ENCODE data around the gene VCL. TPM values are rescaled to one million over a fixed set of nuclear protein-coding genes. Genes with fewer than 3 reads are reported as not detected.
A peak's percentile ranks its signal among the peaks of the same experiment; 100 is the strongest.

VCL gene
- polyA plus RNA-seq, 4 donors: 123 to 134 (median 124) TPM

DNA sequence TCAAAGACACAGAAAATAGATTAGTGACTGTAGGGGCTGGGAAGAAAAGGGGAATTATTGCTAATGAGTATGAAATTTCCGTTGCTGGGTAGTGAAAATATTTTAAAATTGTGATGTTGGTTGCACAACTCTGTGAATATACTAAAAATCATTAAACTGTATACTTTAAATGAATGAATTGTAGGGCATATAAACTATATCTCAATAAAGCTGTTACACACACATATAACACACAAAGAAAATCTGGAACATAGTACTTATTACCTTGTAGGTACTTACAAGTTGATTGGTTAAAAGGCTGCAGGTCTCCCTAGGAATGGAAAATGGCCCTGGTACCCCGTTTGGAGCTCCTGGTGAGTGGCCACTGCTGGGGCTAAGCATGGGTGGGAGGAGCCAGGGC lies 27.1 kb upstream of the VCL start:
- no peak for DNase-seq (ENCODE audit: low read depth in 4 of 4, low spot score in 2 of 4)

DNA sequence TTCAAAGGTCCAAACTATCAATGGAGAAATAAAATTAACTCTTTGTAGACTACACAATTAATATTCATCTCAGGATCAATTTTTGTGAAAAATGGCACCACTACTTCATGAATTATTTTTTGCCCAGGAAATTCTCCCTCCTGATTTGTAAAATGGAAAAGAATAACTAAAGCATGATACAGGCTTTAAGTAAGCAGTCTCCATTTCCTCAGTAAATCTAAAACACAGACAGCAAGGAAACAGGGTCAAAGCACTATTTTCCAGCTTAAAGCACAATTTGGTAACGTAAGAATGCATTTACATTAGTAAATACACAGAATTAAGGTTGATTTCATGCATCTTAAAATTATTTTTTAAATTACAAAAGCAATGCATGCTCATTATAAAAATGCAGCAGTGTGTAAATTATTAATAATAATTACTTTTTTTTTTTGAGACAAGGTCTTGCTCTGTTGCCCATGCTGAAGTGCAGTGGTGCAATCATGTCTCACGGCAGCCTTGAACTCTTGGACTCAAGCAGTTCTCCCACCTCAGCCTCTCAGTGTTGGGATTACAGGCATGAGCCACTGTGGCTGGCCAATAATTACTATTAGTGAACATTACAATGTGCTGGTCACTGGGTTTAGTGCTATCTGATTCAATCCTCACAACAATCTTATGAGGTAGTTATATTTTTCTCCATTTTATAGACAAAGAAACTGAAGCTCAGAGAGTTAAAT lies 26.1 kb upstream of the VCL start:
- DNase-seq (ENCODE audit: low read depth in 4 of 4, low spot score in 2 of 4): no peak

DNA sequence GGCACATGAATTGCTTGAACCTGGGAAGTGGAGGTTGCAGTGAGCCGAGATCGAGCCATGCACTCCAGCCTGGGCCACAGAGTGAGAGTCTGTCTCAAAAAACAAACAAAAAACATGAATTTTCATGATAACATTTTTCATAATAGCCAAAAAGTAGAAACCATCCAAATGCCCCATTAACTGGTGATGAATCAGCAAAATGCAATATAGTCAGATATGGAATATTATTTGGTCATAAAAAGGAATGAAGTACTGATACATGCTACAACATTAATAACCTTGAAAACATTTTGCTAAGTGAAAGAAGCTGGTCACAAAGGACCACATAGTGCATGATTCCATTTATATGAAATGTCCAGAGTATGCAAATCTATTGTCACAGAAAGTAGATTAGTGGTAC lies 24.5 kb upstream of the VCL start:
- no peak for DNase-seq (ENCODE audit: low read depth in 4 of 4, low spot score in 2 of 4)

DNA sequence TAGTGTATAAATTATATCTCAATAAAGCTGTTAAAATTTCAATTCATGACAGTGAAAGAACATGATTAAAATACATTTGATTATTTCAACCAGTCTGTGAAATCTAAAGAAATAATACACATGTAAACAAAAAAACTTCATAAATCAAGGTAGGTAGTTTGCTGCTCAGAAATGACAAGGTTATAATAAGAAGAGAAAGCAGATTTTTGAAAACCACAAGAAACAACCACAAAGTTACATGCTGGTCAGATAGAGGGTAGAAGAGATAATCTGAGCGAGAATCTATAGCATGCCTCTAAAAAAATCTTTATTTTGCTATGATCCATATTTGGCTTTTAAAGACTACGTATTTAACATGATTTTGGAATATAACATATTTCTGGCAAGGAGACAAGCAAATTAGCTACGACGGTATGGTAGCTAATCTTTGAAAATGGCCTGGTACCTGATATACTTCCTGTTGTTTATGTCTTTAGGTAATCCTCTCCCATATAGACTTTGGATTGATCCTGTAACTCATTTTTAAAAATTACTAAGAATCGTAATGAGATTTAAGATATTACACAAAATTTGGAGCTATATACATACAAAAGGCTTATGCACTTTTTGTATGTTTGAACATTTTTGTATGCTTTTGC lies 23.5 kb upstream of the VCL start:
- no peak for DNase-seq (ENCODE audit: low read depth in 4 of 4, low spot score in 2 of 4)

DNA sequence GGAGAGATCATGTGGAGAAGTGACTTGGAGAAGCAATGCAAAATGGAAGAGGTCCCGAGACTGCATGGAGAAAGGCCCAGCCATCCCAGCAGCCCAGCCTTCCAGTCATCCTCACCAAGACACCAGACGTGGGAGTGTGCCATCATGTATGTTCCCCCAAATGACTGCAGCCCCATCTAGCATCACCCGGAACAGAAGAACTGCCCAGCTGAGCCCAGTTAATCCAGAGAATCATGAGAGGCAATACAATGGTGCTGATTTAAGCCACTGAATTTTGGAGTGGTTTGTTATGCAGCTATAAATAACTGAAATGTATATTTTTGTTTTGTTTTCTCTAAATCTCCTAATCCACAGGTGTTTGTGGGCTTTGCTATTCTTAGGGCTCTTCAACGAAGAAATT lies 22.5 kb upstream of the VCL start:
- no peak for DNase-seq (ENCODE audit: low read depth in 4 of 4, low spot score in 2 of 4)

DNA sequence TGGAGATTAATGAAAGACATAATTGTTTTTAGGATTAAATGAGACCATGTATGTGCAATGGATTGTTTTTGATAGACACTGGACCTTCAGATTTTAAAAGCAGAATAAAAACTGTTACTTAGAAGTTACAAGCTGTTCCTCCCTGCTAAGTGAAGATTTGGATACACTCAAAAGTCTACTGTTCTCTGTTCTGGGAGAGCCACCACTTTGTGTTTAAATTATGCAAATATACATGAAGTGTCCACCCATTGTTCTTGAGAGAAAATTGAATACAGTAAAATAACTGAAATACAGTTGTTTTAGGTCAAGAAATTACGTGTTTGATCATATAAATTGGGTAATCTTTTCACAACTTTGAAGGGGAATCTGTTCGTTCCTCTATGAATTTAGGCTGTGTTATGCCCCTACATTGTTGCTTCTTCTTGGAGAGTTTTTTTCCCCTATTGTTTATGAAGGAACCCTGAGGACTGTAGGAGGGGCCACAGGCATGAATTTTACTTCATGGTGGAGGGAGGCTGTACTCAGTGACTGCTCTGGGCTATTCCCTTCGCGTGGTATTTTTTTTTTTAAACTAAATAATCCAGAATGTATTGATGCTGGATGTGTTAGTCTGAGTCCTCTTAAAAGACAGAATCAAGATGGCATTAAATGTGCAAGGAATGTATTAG lies 18.6 kb upstream of the VCL start:
- no peak for DNase-seq (ENCODE audit: low read depth in 4 of 4, low spot score in 2 of 4)

DNA sequence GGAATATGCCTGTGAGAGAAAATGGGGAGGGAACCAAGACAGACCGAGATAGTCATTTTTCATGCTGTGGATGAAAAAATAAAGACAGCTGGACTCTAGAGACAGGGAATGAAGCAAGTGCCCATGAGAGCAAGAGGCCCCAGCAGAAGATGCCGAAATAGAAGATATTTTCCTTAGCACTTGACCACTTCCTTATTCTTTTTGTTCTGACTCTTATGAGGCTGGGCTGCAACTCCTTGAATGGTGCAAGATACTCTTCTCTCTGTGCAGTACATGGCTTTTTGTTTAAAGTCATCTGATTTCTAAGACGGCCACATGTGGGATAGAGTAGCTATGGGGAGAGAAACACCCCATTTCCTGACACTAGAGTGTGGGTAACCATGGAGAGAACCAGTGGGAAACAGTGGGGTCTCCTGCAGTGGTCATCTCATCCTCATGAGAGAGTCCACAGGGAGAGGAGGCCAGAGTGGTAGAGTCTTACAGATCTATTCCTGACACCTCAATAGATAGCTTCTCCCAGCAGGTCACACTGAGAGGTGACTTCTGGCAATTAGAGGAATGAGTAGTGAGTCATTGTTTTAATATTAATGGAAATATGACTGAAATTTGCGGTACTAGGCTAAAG lies 18.0 kb upstream of the VCL start:
- DNase-seq (ENCODE audit: low read depth in 4 of 4, low spot score in 2 of 4): no peak

DNA sequence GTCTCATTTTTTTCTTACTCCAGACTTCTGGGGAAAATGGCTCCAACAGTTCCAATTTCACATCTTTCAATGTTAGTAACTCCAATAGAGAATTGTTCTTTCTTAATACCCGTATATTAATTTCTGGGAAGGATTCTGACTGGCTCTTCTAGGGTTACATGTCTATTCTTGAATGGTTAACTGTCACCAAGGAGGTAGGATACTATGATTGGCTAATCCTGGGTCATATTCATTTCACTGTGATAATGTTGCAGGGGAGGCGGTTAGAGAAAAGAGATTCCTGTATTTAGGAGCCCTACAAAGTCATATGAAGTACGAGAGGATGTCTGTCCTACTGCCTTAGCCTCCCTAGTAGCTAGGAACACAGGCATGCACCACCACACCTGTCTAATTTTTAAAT lies 16.1 kb upstream of the VCL start:
- DNase-seq (ENCODE audit: low read depth in 4 of 4, low spot score in 2 of 4): no peak

DNA sequence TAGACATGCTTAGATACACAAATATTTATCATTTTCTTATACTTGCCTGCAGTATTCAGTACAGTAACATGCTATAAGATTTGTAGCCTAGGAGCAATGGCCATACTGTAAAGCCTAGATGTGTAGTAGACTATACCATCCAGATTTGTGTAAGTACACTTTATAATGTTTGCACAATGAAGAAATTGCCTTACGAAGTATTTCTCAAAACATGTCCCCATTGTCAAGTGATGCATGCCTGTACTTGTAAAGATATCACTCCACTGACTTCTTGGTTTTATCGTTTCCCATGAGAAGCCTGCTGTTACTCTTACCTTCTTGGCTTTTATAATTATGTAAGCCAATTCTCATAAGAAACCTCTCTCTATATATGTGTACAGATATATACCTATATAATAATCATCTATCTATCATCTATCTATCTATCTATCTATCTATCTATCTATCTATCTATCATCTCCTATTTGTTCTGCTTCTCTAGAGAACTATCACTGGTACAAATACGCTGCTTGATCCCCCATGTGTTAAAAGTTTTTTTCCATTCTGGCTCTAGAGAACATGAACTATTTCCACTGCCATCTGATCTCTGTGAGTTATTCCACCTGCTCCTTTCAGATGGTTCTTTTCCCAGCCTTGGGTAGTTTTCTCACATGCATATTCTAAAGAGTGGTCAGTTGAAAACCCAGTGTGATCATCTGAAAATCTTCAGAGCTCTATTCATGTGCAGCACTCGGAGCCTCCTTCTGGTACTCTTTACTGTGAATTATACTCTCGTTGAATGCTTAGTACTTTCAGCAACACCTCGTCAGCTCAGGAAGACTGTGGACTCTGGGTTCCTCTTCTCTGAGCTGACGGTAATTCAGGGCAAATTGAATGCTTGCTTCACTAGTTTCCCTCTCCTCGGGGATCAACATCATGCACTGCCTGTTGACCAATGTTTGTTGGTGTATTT lies 14.5 kb upstream of the VCL start:
- no peak for DNase-seq (ENCODE audit: low read depth in 4 of 4, low spot score in 2 of 4)

DNA sequence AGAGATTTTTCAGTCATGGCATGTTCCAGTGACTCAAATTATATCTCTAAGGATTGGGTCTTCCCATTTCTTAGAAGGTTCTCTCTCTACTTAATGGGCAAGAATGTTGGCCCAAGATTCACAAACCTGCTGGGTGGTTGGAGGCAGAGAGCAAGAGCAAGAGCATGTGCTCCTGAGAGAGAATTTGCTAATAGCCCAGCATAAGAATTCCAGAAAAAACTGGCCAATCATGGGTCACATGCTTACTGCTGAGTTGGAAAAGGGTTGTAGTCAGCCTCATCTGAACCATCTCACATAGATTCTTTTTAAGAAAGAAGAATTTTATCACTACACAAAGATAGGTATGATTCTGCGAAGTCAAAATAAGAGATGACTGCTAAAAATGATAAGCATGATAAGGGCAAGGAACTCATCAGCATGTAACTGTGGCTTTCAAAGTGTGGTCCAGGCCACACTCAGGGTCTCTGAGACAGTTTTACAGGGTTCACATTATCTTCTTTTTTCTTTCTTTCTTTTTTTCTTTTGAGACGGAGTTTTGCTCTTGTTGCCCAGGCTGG lies 8.2 kb upstream of the VCL start:
- DNase-seq (ENCODE audit: low read depth in 4 of 4, low spot score in 2 of 4): no peak

DNA sequence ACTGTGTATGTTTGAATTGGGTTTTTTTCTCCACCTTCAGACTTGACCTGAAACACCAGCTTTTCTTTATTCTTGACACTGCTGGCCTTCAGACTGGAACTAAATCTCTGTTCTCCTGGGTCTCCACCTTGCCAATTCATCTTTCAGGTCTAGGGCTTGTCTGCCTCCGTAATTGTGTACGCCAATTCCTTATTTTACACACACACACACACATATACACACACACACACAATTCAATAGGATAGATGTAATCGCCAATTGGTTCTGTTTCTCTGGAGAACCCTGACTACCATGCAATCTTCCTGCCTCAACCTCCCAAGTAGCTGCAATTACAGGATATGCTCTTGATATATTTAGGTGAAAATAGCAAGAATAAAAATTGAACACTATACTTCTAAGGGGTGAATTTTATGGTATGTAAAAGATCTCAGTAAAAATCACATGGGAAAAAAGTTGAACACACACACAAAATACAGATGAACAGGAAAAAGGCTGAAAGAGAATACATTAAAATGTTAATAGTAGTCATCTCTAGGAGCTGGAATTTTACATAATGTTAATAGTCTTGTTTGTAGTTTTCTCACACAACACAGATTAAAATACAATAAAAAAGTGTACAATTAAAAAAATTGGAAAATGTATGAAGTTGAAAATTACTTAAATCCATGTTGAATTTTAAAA lies 6.6 kb upstream of the VCL start:
- DNase-seq (ENCODE audit: low read depth in 4 of 4, low spot score in 2 of 4): no peak

DNA sequence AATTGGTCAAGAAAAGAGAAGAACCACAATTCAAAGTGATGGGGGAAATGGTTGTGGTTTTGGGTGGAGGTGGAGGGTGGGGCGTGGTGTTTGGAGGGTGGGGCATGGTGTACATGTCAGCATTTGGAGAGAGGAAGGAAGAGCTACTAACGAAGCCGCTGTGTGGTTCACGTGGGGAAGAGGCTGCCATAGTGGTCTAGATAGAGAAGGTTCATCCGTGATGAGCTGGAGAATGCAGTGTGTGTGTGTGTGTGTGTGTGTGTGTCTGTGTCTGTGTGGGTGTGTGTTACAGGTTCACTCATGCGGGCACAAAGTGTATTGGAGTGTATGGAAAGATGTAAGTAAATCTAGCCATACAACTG lies 6.1 kb upstream of the VCL start:
- DNase-seq (ENCODE audit: low read depth in 4 of 4, low spot score in 2 of 4): no peak

DNA sequence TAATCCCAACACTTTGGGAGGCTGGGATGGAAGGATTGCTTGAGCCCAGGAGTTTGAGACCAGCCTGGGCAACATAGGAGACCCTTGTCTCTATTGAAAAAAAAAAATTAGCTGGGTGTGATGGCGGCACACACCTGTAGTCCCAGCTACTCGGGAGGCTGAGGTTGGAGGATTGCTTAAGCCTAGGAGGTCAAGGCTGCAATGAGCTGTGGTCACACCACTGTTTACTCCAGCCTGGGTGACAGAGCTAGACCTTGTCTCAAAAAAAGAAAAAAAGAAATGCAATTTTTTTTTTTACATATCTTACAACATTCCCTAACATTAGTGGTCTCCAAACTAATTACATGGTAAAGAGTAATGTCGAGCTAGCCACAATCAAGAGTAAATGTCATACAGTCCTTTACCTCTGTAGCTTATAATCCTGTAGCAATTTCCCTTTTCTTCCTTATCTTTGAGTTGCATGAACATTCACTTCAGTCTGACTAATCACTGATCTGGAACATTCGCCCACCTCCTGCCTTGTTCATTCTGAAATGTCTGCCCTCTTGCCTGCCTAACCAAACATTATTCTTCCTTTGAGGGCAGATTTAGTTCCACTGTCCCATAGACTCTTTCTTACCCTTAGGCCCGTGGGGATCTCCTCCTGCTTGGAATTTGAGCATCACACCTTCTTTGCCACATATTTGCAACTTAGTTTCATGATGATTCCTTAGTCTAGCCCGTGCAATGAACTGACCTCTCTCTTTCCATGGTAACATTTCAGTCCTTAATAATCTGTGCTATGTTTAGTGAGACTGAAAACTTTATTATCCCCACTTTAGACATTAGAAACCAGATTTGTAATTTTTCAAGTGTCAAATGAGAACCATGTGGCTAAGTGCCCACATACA lies 4.8 kb upstream of the VCL start:
- DNase-seq (ENCODE audit: low read depth in 4 of 4, low spot score in 2 of 4): no peak

DNA sequence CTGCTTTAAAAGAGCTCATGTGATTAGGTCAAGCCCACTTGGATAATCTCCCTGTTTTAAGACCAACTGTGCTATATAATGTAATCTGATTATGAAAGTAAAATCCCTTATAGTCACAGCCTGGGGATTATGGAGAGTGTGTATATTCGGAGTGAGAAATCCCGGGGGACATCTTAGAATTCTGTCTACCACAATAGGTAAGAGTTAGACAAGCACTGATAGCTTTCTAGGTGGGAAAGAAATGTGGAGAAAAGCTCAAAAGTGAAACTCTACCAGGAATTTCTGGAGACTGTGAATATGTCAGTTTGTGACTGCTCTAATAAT lies 2.9 kb upstream of the VCL start:
- no peak for DNase-seq (ENCODE audit: low read depth in 4 of 4, low spot score in 2 of 4)

DNA sequence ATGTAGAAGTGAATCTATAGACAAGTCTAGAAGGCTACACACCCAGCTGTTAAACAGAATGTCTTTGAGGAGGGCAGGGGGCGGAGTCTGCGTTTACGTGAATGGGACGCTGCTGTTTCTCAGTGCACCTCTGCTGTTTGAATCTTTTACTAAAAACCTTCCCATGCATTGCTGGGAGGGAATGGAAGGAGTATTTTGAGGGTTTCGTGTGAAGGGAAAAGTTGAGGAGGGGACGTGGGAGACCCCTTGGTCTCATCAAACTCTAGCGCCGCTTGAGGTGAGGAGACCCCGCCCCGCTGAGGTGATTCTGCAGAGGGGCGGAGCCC lies 492 bp upstream of the VCL start:
- peak in 1 of 4 donors; percentile 78 for DNase-seq (ENCODE audit: low read depth in 4 of 4, low spot score in 2 of 4)

DNA sequence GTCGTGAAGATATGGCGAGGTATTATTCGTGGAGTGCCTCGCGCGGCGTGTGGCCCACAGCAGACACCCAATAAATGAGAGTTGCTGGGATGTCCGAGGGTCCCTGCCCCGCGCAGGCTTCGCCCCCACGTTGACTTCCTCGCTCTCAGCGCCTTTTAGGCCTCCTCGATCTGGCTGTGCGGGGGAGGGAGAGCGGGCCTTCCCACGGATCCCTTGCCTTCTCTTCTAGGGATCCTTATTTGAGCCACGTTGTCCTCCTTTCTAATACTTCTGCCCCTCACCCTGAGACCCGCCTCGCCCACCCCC lies 660 bp downstream of the VCL start:
- DNase-seq (ENCODE audit: low read depth in 4 of 4, low spot score in 2 of 4): peak in 1 of 4 donors; percentile 34

DNA sequence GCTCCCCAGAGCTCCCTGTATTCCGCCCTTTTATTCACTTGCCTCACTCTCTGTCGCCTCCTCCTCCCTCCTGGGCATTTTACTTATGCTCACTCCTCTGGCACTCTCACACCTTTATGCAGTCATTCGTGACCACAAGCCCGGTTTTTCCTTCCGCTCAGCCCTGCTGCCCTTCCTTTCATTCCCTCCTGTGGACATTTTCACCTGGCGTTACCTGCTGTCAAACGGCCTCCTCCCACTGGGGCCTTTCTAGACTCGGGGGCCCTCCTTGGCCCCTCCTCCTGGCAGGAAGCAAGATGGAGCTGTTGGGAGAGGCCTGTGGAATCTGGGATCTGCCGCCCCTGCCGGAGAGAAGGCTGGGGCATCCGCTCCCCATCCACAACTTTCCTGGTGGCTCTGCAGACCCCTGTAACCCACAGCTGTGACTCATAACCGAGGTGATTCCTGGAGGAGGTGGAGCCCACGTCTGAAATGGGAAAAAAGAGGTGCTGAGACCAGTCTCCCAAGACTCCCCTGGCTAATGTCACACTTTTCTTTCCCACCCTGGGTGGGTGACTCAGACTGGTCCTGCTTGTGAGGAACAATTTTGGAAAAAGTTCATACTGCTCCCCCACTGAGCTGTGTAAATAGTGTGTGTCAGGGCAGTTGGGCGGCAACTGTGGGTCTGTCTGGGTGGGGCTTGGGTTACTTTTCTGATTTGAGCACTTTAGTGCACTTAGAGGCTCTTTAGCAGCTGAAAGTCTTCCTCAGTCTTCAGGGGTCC lies 1.2 kb downstream of the VCL start:
- peak; percentile 65 to 82 (median 70) for DNase-seq (ENCODE audit: low read depth in 4 of 4, low spot score in 2 of 4)

DNA sequence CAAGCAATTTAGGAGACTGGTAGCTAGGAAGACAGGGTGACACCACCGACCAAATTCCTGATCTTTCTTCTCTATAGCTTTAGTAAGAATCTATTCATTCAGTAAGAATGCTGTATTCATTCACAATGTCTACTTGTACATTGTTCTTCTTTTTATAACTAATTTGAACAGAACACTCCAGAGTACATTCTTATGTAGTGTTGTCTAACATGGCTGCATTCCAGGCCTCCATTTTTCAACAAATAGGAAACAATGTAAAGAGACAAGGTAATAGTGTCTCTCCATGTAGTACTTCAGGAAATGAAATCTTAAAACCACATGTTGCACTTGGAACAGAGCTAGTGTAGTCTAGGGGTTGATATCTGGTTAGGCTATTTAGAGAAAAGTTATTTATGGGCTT lies 1.8 kb downstream of the VCL start:
- no peak for DNase-seq (ENCODE audit: low read depth in 4 of 4, low spot score in 2 of 4)
